ENCODE measurements around the gene NTM. TPM values are rescaled to one million over a fixed set of nuclear protein-coding genes. Genes with fewer than 3 reads are reported as not detected.

NTM gene
- total and polyA plus RNA-seq, 12 donors: 0.43 to 3.0 (median 1.3) TPM

DNA sequence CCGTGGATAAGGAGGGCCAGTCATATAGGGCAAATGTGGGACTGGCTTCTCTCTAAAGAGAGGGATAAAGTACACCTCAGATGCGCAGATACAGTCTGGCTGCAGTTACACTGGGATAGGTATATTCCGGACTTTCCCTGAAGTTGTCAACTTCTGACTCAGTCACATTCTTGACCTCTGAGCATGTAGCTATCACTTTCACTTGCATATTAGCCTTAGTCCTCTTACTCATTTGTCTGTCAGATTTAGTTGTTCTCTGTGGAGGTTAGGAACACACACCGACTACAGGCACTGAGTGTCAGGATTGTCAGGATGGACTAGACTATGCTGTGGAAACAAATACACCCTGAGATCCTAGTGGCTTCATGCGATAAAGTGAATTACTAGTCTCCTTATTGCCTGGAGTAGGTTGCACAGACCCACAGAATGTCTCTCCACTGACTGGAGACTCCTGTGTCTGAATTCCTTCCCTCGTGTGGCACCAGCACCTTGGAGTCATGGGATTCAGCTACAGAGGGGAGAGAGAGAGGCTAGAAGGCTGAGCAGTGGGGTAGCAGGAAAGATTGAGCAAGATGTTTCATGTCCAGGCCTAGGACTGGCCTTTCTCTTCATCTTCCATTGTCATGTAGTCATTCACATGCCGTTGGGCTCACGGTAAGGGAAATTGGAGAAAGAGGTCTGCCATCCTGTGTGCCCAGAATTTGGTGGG is 654.3 kb downstream of the NTM start:
- H3K4me1 ChIP-seq: peaks cover 0 to 20% (median 7%) of the 10 kb centered on the region in 9 donors
- no peaks in the 10 kb centered on the region for H3K27me3 ChIP-seq
- DNase-seq (no peak), ATAC-seq (peak in 2 of 8 donors; percentile 38 to 61)
- TF ChIP-seq, protein P1, sequence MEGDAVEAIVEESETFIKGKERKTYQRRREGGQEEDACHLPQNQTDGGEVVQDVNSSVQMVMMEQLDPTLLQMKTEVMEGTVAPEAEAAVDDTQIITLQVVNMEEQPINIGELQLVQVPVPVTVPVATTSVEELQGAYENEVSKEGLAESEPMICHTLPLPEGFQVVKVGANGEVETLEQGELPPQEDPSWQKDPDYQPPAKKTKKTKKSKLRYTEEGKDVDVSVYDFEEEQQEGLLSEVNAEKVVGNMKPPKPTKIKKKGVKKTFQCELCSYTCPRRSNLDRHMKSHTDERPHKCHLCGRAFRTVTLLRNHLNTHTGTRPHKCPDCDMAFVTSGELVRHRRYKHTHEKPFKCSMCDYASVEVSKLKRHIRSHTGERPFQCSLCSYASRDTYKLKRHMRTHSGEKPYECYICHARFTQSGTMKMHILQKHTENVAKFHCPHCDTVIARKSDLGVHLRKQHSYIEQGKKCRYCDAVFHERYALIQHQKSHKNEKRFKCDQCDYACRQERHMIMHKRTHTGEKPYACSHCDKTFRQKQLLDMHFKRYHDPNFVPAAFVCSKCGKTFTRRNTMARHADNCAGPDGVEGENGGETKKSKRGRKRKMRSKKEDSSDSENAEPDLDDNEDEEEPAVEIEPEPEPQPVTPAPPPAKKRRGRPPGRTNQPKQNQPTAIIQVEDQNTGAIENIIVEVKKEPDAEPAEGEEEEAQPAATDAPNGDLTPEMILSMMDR (IDR thresholded peaks at IDR 0.05): no peak
- H3K36me3 ChIP-seq: no peaks in the 10 kb centered on the region
- no peak overlapping the region for H3K4me3 ChIP-seq
- H3K9me3 ChIP-seq: peaks cover 0 to 8% (median 0%) of the 10 kb centered on the region in 11 donors
- intact Hi-C loops (cut with DNase I): loop anchor here in 4 of 10 donors (5.0 to 10.0 kb wide), 4 partner anchors 100 to 157 kb away; no protein-coding TSS in a partner anchor
- no peak overlapping the region for H3K27ac ChIP-seq
- WGBS, 2 donors: 83 to 84% methylated on average over 8 of the region's 8 CpGs

GRCh38 chr11:132026746-132027145 is 656.3 kb downstream of the NTM start:
- TF ChIP-seq, protein P1 (IDR thresholded peaks at IDR 0.05): no peak
- 72 to 78% methylated on average over 3 of the region's 3 CpGs for WGBS, 2 donors
- H3K9me3 ChIP-seq: no peaks in the 10 kb centered on the region
- DNase-seq (no peak), ATAC-seq (no peak)
- no peaks in the 10 kb centered on the region for H3K27me3 ChIP-seq
- H3K4me3 ChIP-seq: no peak overlapping the region
- intact Hi-C loops (cut with DNase I): loop anchor here in 4 of 10 donors (5.0 to 10.0 kb wide), 4 partner anchors 98 to 159 kb away; no protein-coding TSS in a partner anchor
- no peak overlapping the region for H3K27ac ChIP-seq
- H3K36me3 ChIP-seq: no peaks in the 10 kb centered on the region
- peaks cover 0 to 17% (median 7%) of the 10 kb centered on the region in 9 donors for H3K4me1 ChIP-seq

DNA sequence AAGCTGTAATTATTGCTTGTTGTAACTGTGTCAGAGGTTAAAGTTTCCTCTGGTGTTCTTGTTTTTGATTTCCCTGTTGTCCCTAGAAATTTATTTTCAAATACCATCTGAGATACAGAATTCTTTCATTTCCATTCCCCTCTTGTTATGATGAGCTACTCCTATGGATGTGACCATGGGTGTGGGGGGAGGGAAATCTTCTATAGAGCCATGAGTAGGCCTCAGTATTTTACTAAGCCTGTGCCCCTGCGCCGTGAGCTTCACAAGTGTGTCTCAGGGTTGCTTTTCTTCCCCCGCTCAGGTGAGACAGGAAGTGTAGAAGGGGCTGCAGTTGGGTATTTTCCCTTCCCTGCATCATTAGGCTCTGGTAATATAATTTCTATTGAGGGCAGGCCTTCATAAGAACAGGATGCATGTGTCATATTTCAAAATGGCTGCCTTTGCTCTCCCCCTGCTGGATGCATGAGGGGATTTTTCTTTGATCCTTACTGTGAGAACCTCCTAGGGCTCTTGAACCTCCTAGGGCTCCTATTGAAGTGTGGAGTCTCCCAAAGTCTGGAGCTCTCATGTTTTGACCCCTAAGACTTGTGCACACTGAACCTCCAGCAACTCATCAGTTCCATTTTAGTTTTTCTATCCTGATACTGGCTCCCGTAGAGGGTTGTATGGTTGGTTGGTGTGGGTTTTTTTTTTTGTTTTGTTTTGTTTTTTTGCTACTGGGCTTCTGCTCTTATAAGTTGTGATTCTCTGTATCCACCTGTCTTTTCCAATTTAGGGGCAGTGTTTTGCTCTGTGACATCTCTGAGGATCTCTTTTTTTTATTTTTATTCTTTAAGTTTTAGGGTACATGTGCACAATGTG is 658.2 kb downstream of the NTM start:
- DNase-seq (peak in 1 of 2 donors; percentile 11), ATAC-seq (peak in 2 of 8 donors; percentile 44 to 83)
- Histone ChIP-seq H3K9me3 (no peaks in the 10 kb centered on the region), H3K4me3 (no peak overlapping the region), H3K4me1 (peaks cover 0 to 11% (median 0%) of the 10 kb centered on the region in 9 donors), H3K27me3 (no peaks in the 10 kb centered on the region), H3K36me3 (no peaks in the 10 kb centered on the region), H3K27ac (no peak overlapping the region)
- TF ChIP-seq, protein P1 (IDR thresholded peaks at IDR 0.05): peak in 7 of 9 donors; percentile 28 to 58 (median 46)
- intact Hi-C loops (cut with DNase I): loop anchor here in 4 of 10 donors (2.0 to 10.0 kb wide), 5 partner anchors 96 to 162 kb away; no protein-coding TSS in a partner anchor
- WGBS, 2 donors: 84 to 91% methylated on average over 4 of the region's 4 CpGs

DNA sequence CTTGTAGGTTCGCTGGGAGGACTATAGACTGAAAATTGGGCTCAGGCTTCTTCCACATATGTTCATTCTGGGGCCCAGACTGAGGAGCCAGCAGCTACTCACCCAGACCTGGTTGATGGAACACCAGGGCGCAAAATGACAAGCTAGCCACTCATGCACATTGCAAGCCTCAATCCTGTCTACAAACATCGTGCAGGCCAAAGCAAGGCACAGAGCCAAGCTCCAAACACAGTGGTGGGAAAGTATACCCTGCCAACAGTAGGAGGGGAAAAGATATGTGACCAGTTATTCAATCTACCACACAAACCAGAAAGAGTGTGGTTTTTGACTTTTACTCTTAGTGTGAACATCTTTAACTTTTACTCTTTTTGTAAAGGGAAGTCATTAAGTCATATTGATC is 660.5 kb downstream of the NTM start:
- ATAC-seq (no peak), DNase-seq (no peak)
- Histone ChIP-seq H3K4me3 (no peak overlapping the region), H3K27ac (no peak overlapping the region), H3K36me3 (no peaks in the 10 kb centered on the region), H3K27me3 (no peaks in the 10 kb centered on the region), H3K9me3 (no peaks in the 10 kb centered on the region), H3K4me1 (peaks cover 0 to 11% (median 0%) of the 10 kb centered on the region in 9 donors)
- TF ChIP-seq, protein P1 (IDR thresholded peaks at IDR 0.05): no peak
- 67 to 68% methylated on average over 3 of the region's 3 CpGs for WGBS, 2 donors
- intact Hi-C loops (cut with DNase I): loop anchor here in 1 of 10 donors (10.0 kb wide), 1 partner anchor 166 kb away; no protein-coding TSS in a partner anchor
